ENCODE data around the gene ABHD16A. TPM values are rescaled to one million over a fixed set of nuclear protein-coding genes. Genes with fewer than 3 reads are reported as not detected.

The ABHD16A gene
- polyA plus RNA-seq, 2 of the 4 experiments (the other 2 are of a cell fraction): 16.6 to 22.3 TPM

GRCh38 chr6:31722173-31722572 is 19.0 kb upstream of the ABHD16A start:
- ChIA-PET POLR2A (no interaction called here), CTCF (interaction anchor here (0.9 to 1.6 kb wide), 4 partner anchors 9 to 108 kb away, joined by 3 to 6 read pairs (median 4); no protein-coding TSS in a partner anchor)
- no peaks in the 10 kb centered on the region for H3K4me1 ChIP-seq
- no peak for FAIRE-seq
- H3K9me3 ChIP-seq: no peaks in the 10 kb centered on the region
- no peak overlapping the region for H3K4me3 ChIP-seq
- ATAC-seq: no peak
- TF ChIP-seq ELK1 (IDR thresholded peaks at IDR 0.05; ENCODE audit: low read depth, low read length): no peak
- TF ChIP-seq TP53 (CRISPR knock-in tag; IDR thresholded peaks at IDR 0.05): no peak
- TF ChIP-seq CBX2 (IDR thresholded peaks at IDR 0.05; ENCODE audit: borderline replicate concordance, low read depth): no peak
- TF ChIP-seq ZC3H11A (IDR thresholded peaks at IDR 0.05): no peak
- TF ChIP-seq BCL3 (IDR thresholded peaks at IDR 0.05): no peak
- TF ChIP-seq RAD21 (conservative IDR thresholded peaks at IDR 0.05 in 1 of 2, IDR thresholded peaks at IDR 0.05 in 1 of 2): no peak
- TF ChIP-seq EP300 (IDR thresholded peaks at IDR 0.05): no peak
- TF ChIP-seq NPAS2 (CRISPR knock-in tag; IDR thresholded peaks at IDR 0.05; ENCODE audit: borderline replicate concordance): no peak
- TF ChIP-seq RCOR1 (IDR thresholded peaks at IDR 0.05; ENCODE audit: low read depth, low read length): no peak
- no peak for TF ChIP-seq HES2 (IDR thresholded peaks at IDR 0.05)
- TF ChIP-seq EHF (CRISPR knock-in tag; IDR thresholded peaks at IDR 0.05): no peak
- no peak for TF ChIP-seq FOXS1 (CRISPR knock-in tag; IDR thresholded peaks at IDR 0.05)
- TF ChIP-seq USF2 (IDR thresholded peaks at IDR 0.05): no peak
- TF ChIP-seq E2F6 (IDR thresholded peaks at IDR 0.05; ENCODE audit: borderline replicate concordance, low read depth): no peak
- DNase-seq (ENCODE audit: low read depth in 1 of 2, low spot score in 1 of 2): no peak
- no peak overlapping the region for H3K27ac ChIP-seq
- no peak overlapping the region for H3K4me2 ChIP-seq
- WGBS (ENCODE audit: missing lambda C conversion rate): 58% methylated on average over 3 of the region's 3 CpGs

GRCh38 chr6:31721351-31722020 is 18.4 kb upstream of the ABHD16A start, which contains the start of gene LY6G6C:
Gene LY6G6C (minus strand): TSS chr6:31721746. CDS start chr6:31721679, 67 bp downstream.
- FAIRE-seq (no peak), ATAC-seq (no peak), DNase-seq (ENCODE audit: low read depth in 1 of 2, low spot score in 1 of 2) (no peak)
- no peak within 1 kb of the TSS for H3K27ac ChIP-seq
- H3K4me1 ChIP-seq: no peaks in the 10 kb centered on the region
- H3K9me3 ChIP-seq: no peaks in the 10 kb centered on the region
- CTCF ChIA-PET: interaction anchor here (0.9 to 1.6 kb wide), 3 partner anchors 9 to 109 kb away, joined by 3 to 6 read pairs (median 3); no protein-coding TSS in a partner anchor
- TF ChIP-seq KDM1A (IDR thresholded peaks at IDR 0.05; ENCODE audit: low read depth) (no peak), HOXB13 (CRISPR knock-in tag; IDR thresholded peaks at IDR 0.05; ENCODE audit: low read depth) (no peak)
- H3K4me3 ChIP-seq: no peak within 1 kb of the TSS
- 54% methylated on average over 4 of the region's 4 CpGs for WGBS (ENCODE audit: missing lambda C conversion rate)
- H3K4me2 ChIP-seq: no peak within 1 kb of the TSS
- POLR2A ChIA-PET: no interaction called here

- no peak for TF ChIP-seq RARB (CRISPR knock-in tag; IDR thresholded peaks at IDR 0.05)
- TF ChIP-seq NFE2L2 (conservative IDR thresholded peaks at IDR 0.05; ENCODE audit: low read length): no peak
- TF ChIP-seq E2F6 (IDR thresholded peaks at IDR 0.05; ENCODE audit: borderline replicate concordance, low read depth): no peak
- WGBS (ENCODE audit: missing lambda C conversion rate): 65% methylated on average over 5 of the region's 5 CpGs
- Histone ChIP-seq H3K27ac (no peak overlapping the region), H3K4me1 (no peaks in the 10 kb centered on the region), H3K4me2 (no peak overlapping the region), H3K9me3 (no peaks in the 10 kb centered on the region), H3K4me3 (no peak overlapping the region)
- ATAC-seq: no peak
- ChIA-PET POLR2A (no interaction called here), CTCF (interaction anchor here (0.6 kb wide), 2 partner anchors 83 to 371 kb away, joined by 3 to 4 read pairs; no protein-coding TSS in a partner anchor)
- DNase-seq (ENCODE audit: low read depth in 1 of 2, low spot score in 1 of 2): no peak
- no peak for FAIRE-seq
These were observed 17.2 kb upstream of the ABHD16A start for GRCh38 chr6:31720196-31720770.

Data from A549 (cell line).